NCI-H1930 (cell line): ENCODE measurements around the gene DYNLL1.
"Not testable (repeated sequence)": the region's sequence is repeated elsewhere in the genome, so short reads cannot be mapped to it uniquely, and the experiment has no call there.

ENCODE experiments used
- DNase-seq, 2 experiments: peaks; one replicate each; lab custom pipeline; 2025; lab: John Stamatoyannopoulos, UW

Gene DYNLL1

GRCh38 chr12:120474616-120474960 is 21.3 kb upstream of the DYNLL1 start:
- no peak for DNase-seq

GRCh38 chr12:120475643-120476042 is 20.3 kb upstream of the DYNLL1 start:
- DNase-seq: no peak

GRCh38 chr12:120479458-120479857 is 16.5 kb upstream of the DYNLL1 start:
- DNase-seq: no peak

- no peak for DNase-seq
Measured at GRCh38 chr12:120480211-120480610, 15.7 kb upstream of the DYNLL1 start.

- no peak for DNase-seq
Measured at GRCh38 chr12:120481022-120481767, 14.7 kb upstream of the DYNLL1 start.

- no peak for DNase-seq
Measured at GRCh38 chr12:120483621-120484020, 12.3 kb upstream of the DYNLL1 start.

GRCh38 chr12:120485961-120486881 is 9.7 kb upstream of the DYNLL1 start:
- no peak for DNase-seq

GRCh38 chr12:120487552-120487951 is 8.4 kb upstream of the DYNLL1 start:
- not testable (repeated sequence) for DNase-seq

- no peak for DNase-seq
Measured at GRCh38 chr12:120488057-120488640, 7.8 kb upstream of the DYNLL1 start.

GRCh38 chr12:120489018-120489417 is 6.9 kb upstream of the DYNLL1 start:
- no peak for DNase-seq

- no peak for DNase-seq
Measured at GRCh38 chr12:120490325-120490724, 5.6 kb upstream of the DYNLL1 start.

- no peak for DNase-seq
Measured at GRCh38 chr12:120490833-120491512, 4.9 kb upstream of the DYNLL1 start.

- no peak for DNase-seq
Measured at GRCh38 chr12:120495186-120495730, 655 bp upstream of the DYNLL1 start.

GRCh38 chr12:120496413-120497340 is 764 bp downstream of the DYNLL1 start:
- DNase-seq: no peak

GRCh38 chr12:120497524-120498150 is 1.7 kb downstream of the DYNLL1 start:
- no peak for DNase-seq

GRCh38 chr12:120498870-120499515 is 3.1 kb downstream of the DYNLL1 start:
- DNase-seq: no peak

- DNase-seq: no peak
Measured at GRCh38 chr12:120500581-120500980, 4.7 kb downstream of the DYNLL1 start.

- no peak for DNase-seq
Measured at GRCh38 chr12:120504587-120504986, 8.7 kb downstream of the DYNLL1 start.

- DNase-seq: no peak
Measured at GRCh38 chr12:120508537-120508936, 12.6 kb downstream of the DYNLL1 start.

GRCh38 chr12:120514002-120514401 is 18.1 kb downstream of the DYNLL1 start:
- DNase-seq: no peak
